Kidney capillary endothelial cell (primary cell): ENCODE results near the gene EXOC1.

Experiments
- DNase-seq: peaks from one replicate; pipeline ENCODE4 v3.0.0-alpha.2; 2018; ENCODE audit warnings: low spot score

EXOC1 gene

DNA sequence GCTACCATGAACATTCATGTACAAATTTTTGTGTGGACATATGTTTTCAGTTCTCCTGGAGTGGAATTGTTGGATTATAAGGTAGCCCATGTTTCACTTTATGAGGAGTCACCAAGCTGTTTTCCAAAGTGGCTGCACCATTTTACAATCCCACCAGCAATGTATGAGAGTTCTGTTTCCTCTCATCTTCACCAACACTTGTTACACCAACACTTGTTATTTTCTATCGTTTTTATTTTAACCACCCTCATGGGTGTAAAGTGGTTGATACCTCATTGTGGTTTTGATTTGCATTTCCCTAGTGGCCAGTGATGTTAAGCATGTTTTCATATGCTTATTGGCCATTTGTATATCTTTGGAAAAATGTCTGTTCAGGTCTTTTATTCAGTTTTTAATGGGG lies 4.1 kb downstream of the EXOC1 start:
- no peak for DNase-seq

GRCh38 chr4:55859711-55860110 lies 6.3 kb downstream of the EXOC1 start:
- DNase-seq, result no peak

- no peak for DNase-seq
Observed at GRCh38 chr4:55864577-55865223, 11.3 kb downstream of the EXOC1 start.

DNA sequence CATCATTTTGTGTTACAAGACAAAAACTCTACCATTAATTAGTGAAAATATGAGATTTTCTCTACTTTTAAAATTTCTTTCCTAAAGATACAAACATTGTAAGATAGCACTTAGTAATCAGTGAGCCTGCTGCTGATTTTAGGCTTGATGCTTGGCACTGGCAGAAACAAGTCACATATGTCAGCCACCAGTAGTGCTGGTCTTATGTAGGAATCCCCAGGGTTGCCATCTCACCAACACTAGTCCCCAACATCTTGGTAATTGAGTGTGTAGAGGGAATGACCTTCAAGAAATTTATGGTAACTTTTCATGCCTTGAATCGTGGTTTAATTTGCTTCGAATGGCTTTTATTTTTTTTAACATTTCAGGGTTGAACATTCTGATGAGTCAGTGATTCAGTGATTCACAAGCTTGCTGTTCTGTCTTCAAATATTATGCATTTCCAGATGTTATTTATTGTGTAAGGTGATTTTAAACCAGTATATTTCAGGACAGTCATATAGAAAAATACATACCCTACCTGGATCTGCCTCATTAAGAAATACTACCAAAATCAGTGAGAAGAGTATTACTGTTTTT lies 11.9 kb downstream of the EXOC1 start:
- peak; percentile 40 for DNase-seq

DNA sequence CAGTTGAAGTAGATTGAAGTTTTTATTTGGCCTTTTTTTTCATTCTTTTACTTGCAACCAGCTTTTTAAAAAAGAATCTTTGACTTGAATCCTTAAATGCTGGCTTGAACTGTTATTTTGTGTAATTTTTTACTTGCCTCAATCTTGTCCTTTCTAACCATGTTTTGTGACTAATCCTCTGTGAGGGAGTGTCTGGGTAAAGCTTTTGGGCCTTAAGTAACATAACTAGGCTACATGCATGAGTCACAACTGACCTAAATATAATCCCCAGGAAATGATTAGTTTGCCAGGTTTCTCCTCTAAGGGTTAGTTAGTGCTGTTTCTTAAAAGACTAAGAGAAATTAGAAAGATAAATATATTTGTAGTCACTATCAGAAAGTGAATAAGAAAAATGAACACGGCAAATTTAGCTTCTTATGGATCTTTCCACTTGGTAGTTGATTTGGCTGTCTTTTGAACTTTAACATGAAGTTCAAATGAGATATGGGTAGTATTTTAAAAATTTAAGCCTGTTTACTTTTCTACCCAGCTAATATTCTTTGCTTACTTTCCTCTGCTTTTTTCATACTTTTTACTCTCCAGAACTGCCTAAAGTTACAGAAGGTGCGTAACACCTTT lies 13.0 kb downstream of the EXOC1 start:
- peak; percentile 89 for DNase-seq

GRCh38 chr4:55866973-55867574 lies 13.6 kb downstream of the EXOC1 start:
- DNase-seq, result peak; percentile 79

DNA sequence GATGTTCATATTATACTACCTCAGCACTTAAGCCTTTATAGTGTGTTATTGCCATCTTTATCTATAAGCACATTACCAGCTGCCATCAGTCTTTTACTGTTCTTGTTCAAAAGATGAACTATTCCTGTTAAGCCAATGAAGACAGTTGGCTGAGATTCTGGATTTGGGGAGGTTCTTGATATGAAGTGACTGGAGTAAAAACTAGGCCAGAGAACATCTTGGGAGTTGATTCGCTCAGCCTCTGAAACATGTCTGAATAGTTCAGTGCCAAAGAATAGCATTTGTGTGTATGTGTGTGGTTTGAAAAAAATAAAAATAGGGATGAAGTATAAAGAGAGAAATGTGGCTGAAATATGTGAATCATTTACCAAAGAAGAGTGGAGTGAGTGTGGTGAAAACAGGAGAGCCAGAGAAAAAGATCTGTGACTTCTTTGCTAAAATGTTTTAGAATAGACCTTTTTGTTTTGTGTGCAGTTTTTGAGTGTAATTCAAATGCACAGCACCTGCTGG lies 15.2 kb downstream of the EXOC1 start:
- no peak for DNase-seq

GRCh38 chr4:55871299-55871800 lies 17.9 kb downstream of the EXOC1 start:
- DNase-seq, result no peak

DNA sequence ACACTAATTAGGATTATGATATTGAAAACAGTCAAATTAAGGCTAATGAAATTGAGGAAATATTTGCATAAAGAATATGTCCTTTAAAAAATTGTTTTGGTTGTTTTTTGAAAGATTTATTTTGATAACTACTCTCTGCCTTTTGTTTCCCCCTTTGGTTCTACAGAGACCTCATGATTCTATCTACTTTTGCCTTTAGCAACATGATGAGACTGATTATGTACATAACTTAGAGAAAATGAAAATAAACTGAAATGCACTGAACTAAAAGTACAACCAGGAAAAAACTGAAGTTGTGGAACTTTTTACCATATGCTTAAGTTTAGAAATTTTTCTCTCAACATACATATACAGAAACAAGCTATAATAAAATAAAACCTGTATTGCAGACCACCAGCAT lies 21.4 kb downstream of the EXOC1 start:
- no peak for DNase-seq

- no peak for DNase-seq
Observed at GRCh38 chr4:55876387-55876786, 22.9 kb downstream of the EXOC1 start.

DNA sequence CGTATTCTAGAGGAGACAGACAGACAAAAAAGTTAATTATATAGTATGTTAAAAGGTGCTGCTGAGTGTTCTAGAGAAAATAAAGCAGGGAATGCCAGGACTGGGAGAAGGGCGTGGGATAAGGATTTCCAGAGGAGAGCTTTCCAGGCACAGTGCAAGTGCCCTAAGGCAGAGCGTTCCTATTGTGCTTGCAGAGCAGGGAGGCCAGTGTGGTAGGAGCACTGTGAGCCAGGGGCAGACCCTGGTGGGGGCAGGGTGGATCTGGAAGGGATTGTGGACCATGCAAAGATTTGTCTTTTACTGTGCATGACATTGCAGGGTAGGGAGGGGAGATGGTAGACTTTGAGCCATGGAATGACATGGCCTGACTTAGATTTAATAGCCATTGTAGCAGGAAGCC lies 25.8 kb downstream of the EXOC1 start:
- DNase-seq, result no peak

- DNase-seq, result no peak
Observed at GRCh38 chr4:55880652-55881280, 27.3 kb downstream of the EXOC1 start.

DNA sequence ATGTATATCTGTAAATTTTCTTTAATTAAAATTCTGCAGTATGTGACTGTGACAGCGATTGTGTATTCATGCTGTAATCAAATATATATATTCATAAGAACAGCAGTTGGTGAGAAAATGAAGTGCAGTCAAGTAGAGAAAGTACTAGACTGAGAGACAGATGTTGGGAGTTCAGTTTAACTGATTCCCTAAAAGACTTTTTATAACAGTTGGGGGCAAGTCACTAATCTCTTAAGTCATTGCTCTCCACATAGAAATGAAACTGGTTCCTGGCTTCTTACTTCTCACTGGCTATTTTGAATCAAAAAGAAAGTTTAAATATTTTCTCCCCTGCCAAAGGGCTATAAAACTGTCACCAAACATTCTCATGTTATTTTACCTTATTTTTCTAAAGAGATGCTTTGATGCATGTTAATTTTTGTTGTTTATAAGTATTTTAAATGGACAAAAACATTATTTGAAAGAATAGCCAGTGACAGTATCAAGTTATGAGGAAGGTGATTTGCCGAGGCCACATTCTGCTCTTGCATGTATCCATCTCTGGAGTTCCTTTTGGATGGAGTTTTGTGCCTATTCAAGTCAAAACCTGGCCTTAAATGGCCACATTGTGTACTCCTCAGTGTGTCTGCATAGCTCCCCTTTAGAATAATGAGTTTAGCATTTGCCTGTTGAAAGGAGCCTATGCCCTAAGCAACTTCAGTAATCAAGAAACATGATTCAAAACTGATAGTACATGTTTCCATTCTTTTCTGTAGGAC lies 30.8 kb downstream of the EXOC1 start:
- DNase-seq, result no peak

DNA sequence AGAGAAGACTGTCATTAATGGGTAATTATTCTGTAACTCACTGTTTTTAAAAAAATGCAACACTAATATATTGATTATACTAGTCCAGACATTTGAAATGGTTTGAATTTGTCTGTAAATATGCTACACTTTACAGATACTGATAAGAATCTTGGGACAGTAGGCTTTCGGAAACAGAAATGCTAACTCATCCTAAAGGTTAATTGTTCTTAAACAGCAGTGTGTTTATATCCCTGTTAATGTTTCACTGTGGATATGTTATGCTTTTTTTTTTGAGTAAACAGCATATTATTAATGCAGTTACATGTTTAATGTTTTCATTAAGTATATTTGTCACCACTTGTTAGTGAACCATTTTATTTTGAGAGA lies 31.4 kb downstream of the EXOC1 start:
- DNase-seq, result no peak

DNA sequence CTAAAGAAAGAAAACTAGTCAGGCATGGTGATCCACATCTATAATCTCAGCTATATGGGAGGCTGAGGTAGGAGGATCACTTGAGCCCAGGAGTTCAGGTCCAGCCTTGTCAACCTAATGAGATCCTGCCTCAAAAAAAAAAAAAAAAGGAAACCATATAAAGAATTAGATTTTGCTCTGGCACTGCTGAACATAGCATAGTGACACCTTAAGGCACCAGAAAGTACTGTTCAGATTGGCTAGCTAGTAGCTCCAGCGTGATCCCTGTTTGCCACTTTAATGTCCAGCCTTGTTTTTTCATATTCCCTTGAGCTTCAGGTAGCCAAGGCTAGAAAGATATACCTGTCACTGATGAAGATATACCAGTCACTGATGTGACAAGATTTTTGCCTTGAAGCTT lies 34.1 kb downstream of the EXOC1 start:
- no peak for DNase-seq

- no peak for DNase-seq
Observed at GRCh38 chr4:55892156-55892555, 38.7 kb downstream of the EXOC1 start.

DNA sequence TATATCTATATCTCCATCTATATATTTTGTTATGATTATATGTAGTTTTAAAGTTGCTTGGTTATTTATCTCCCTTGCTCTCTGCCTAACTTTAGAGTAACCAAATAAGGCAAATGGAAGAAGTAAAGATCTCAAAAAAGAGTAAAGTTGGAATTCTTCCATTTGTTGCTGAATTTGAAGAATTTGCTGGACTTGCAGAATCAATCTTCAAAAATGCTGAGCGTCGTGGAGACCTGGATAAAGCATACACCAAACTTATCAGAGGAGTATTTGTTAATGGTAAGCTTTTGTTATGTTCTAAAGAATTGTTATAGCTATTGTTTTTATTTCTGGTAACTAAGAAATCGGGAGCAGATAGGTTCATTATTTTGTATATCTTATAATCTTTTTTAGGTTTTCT lies 43.2 kb downstream of the EXOC1 start:
- DNase-seq, result no peak

GRCh38 chr4:55902677-55903076 lies 49.2 kb downstream of the EXOC1 start:
- no peak for DNase-seq

- DNase-seq, result no peak
Observed at GRCh38 chr4:55903577-55903976, 50.1 kb downstream of the EXOC1 start.

GRCh38 chr4:55904576-55904975 lies 51.1 kb downstream of the EXOC1 start:
- no peak for DNase-seq

DNA sequence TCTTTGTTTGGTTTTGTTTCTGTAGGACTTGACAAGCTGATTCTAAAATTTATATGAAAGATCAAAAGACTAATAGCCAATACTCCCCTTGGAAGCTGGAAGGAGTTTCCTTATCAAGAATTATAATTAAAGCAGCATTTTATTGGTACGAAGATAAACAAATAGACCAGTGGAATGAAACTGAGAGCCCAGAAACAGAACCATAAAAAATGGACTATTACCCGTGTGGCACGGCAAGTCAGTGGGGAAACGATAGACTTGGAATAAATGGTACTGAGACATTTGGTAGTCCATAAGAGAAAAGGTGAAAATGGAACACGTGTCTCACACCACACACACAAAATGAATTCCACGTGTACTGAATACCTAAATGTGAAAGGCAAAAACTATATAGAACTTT lies 52.9 kb downstream of the EXOC1 start:
- no peak for DNase-seq

DNA sequence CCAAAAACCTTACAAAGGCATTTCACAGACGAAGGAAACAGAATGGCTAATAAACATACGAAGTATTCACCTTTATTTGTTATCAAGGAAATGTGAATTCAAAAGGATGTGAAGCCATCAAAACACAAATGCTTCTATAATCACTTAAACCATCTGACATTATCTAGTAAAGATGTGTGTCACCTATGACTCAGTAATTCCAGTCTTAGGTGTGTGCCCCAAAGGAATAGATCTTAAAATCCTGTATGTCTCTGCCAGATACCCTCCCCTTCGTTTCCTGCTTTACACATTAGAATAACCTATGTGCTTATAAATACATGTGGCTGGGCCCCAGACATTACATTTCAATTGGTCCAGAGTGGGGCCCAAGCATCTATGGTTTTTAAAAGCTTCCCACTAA lies 53.5 kb downstream of the EXOC1 start:
- DNase-seq, result peak; percentile 46
